SK-N-SH treated with all-trans-retinoic acid at 6 μM for 48 hours (cell line): ENCODE measurements around the gene KASH5.

Experiments
- ATAC-seq: fragments of 200-7000 bp; cut with Tn5 transposase; 3 replicates; pipeline ENCODE4 v1.9.1; 2020; ENCODE audit warnings: mild to moderate bottlenecking, moderate library complexity
- ARNTL ChIP-seq: fragments of 450-650 bp; formaldehyde crosslinking; IDR thresholded peaks from 2 replicates; pipeline ENCODE4 v1.5.0; 2020; ENCODE audit warnings: low read depth, mild to moderate bottlenecking, moderate library complexity, borderline replicate concordance
- BACH2 ChIP-seq: fragments of 250-450 bp; sonication (Bioruptor Pico); IDR thresholded peaks from 2 replicates; pipeline ENCODE4 v1.9.0; 2021; ENCODE audit warnings: mild to moderate bottlenecking, borderline replicate concordance
- CREB5 ChIP-seq: fragments of 250-450 bp; sonication (Bioruptor Pico); IDR thresholded peaks from 2 replicates; pipeline ENCODE4 v1.5.1; 2020; ENCODE audit warnings: low read depth, mild to moderate bottlenecking, moderate library complexity
- CSDC2 ChIP-seq: fragments of 250-450 bp; sonication (Bioruptor Pico); IDR thresholded peaks from 2 replicates; pipeline ENCODE4 v1.5.0; 2020; ENCODE audit warnings: mild to moderate bottlenecking, moderate library complexity
- CSRNP3 ChIP-seq: fragments of 250-450 bp; sonication (Bioruptor Pico); IDR thresholded peaks from 2 replicates; pipeline ENCODE4 v1.5.1; 2021; ENCODE audit warnings: mild to moderate bottlenecking, moderate library complexity
- GLIS3 ChIP-seq: fragments of 250-450 bp; sonication (Bioruptor Pico); IDR thresholded peaks from 2 replicates; pipeline ENCODE4 v1.5.0; 2020; ENCODE audit warnings: mild to moderate bottlenecking, moderate library complexity
- ISL1 ChIP-seq: fragments of 250-450 bp; sonication (Bioruptor Pico); IDR thresholded peaks from 2 replicates; pipeline ENCODE4 v2.1.2; 2022; ENCODE audit warnings: mild to moderate bottlenecking, moderate library complexity
- PATZ1 ChIP-seq: fragments of 250-450 bp; sonication (Bioruptor Pico); IDR thresholded peaks from 2 replicates; pipeline ENCODE4 v1.8.0; 2020; ENCODE audit warnings: mild to moderate bottlenecking, moderate library complexity, borderline replicate concordance
- POU6F1 ChIP-seq: fragments of 250-450 bp; sonication (Bioruptor Pico); IDR thresholded peaks from 2 replicates; pipeline ENCODE4 v1.8.0; 2021; ENCODE audit warnings: low read depth, mild to moderate bottlenecking, moderate library complexity, borderline replicate concordance
- PPARA ChIP-seq: fragments of 250-450 bp; sonication (Bioruptor Pico); IDR thresholded peaks from 2 replicates; pipeline ENCODE4 v1.5.0; 2020; ENCODE audit warnings: mild to moderate bottlenecking, borderline replicate concordance
- RARB ChIP-seq: fragments of 250-450 bp; sonication (Bioruptor Pico); IDR thresholded peaks from 2 replicates; pipeline ENCODE4 v1.8.0; 2021; ENCODE audit warnings: mild to moderate bottlenecking, moderate library complexity
- SNAI2 ChIP-seq: fragments of 250-450 bp; sonication (Bioruptor Pico); IDR thresholded peaks from 2 replicates; pipeline ENCODE4 v1.5.0; 2020; ENCODE audit warnings: mild to moderate bottlenecking, moderate library complexity
- TCF4 ChIP-seq: fragments of 250-450 bp; sonication (Bioruptor Pico); IDR thresholded peaks from 2 replicates; pipeline ENCODE4 v1.8.0; 2021; ENCODE audit warnings: mild to moderate bottlenecking, moderate library complexity, borderline replicate concordance
- TOX ChIP-seq: fragments of 250-450 bp; sonication (Bioruptor Pico); IDR thresholded peaks from 2 replicates; pipeline ENCODE4 v1.8.0; 2021; ENCODE audit warnings: mild to moderate bottlenecking, moderate library complexity, borderline replicate concordance
- TSHZ2 ChIP-seq: fragments of 250-450 bp; sonication (Bioruptor Pico); IDR thresholded peaks from 2 replicates; pipeline ENCODE4 v1.5.0; 2020; ENCODE audit warnings: mild to moderate bottlenecking, moderate library complexity
- ZC3H10 ChIP-seq: fragments of 250-450 bp; sonication (Bioruptor Pico); IDR thresholded peaks from 2 replicates; pipeline ENCODE4 v1.5.1; 2021; ENCODE audit warnings: mild to moderate bottlenecking, moderate library complexity
- ZFP3 ChIP-seq: fragments of 250-450 bp; sonication (Bioruptor Pico); IDR thresholded peaks from 2 replicates; pipeline ENCODE4 v1.5.0; 2020; ENCODE audit warnings: mild to moderate bottlenecking, moderate library complexity
- ZFP30 ChIP-seq: fragments of 450-650 bp; formaldehyde crosslinking; IDR thresholded peaks from 2 replicates; pipeline ENCODE4 v1.5.0; 2022; ENCODE audit warnings: mild to moderate bottlenecking, moderate library complexity
- ZNF565 ChIP-seq: fragments of 450-650 bp; formaldehyde crosslinking; conservative IDR thresholded peaks from 2 replicates; pipeline ENCODE4 v1.5.0; 2020; ENCODE audit warnings: low read depth, mild to moderate bottlenecking, moderate library complexity
- ZNF70 ChIP-seq: fragments of 450-650 bp; formaldehyde crosslinking; IDR thresholded peaks from 2 replicates; pipeline ENCODE4 v1.5.0; 2020; ENCODE audit warnings: mild to moderate bottlenecking, moderate library complexity
- ZNF8 ChIP-seq: fragments of 450-650 bp; formaldehyde crosslinking; IDR thresholded peaks from 2 replicates; pipeline ENCODE4 v1.5.0; 2020; ENCODE audit warnings: mild to moderate bottlenecking, moderate library complexity

The KASH5 gene

GRCh38 chr19:49398001-49398615 is 10.1 kb downstream of the KASH5 start:
- ATAC-seq = no peak
- TF ChIP-seq ZNF565 (CRISPR knock-in tag) (no peak), CSRNP3 (no peak), ZFP3 (CRISPR knock-in tag) (no peak), TOX (no peak), BACH2 (CRISPR knock-in tag) (no peak), TCF4 (CRISPR knock-in tag) (no peak), GLIS3 (CRISPR knock-in tag) (no peak), PATZ1 (CRISPR knock-in tag) (no peak), ZNF70 (CRISPR knock-in tag) (no peak), ZC3H10 (no peak), ISL1 (CRISPR knock-in tag) (no peak)

- TF ChIP-seq CREB5 = no peak
- TF ChIP-seq GLIS3 (CRISPR knock-in tag) = no peak
- no peak for TF ChIP-seq PPARA (CRISPR knock-in tag)
- TF ChIP-seq ZC3H10 = no peak
- TF ChIP-seq RARB = no peak
- TF ChIP-seq TOX = no peak
- TF ChIP-seq BACH2 (CRISPR knock-in tag) = no peak
- no peak for TF ChIP-seq ZFP30 (CRISPR knock-in tag)
- no peak for TF ChIP-seq ISL1 (CRISPR knock-in tag)
- no peak for ATAC-seq
Observed at GRCh38 chr19:49398931-49399330, 10.9 kb downstream of the KASH5 start.

- no peak for TF ChIP-seq ZC3H10
- no peak for TF ChIP-seq GLIS3 (CRISPR knock-in tag)
- TF ChIP-seq TOX = no peak
- TF ChIP-seq ISL1 (CRISPR knock-in tag) = no peak
- no peak for TF ChIP-seq ZNF565 (CRISPR knock-in tag)
- TF ChIP-seq PATZ1 (CRISPR knock-in tag) = no peak
- no peak for TF ChIP-seq POU6F1
- TF ChIP-seq ZNF8 (CRISPR knock-in tag) = no peak
- TF ChIP-seq ARNTL (CRISPR knock-in tag) = no peak
- no peak for TF ChIP-seq TSHZ2 (CRISPR knock-in tag)
- TF ChIP-seq PPARA (CRISPR knock-in tag) = no peak
- TF ChIP-seq SNAI2 (CRISPR knock-in tag) = no peak
- no peak for TF ChIP-seq CSRNP3
- no peak for TF ChIP-seq BACH2 (CRISPR knock-in tag)
- no peak for TF ChIP-seq CSDC2 (CRISPR knock-in tag)
- no peak for ATAC-seq
Observed at GRCh38 chr19:49400029-49400428, 12.0 kb downstream of the KASH5 start.
